ENCODE measurements around the gene PHEX.

The PHEX gene

GRCh38 chrX:22059775-22060174 lies 27.6 kb downstream of the PHEX start:
- no peak overlapping the region for H3K4me3 Mint-ChIP-seq
- no peak for TF ChIP-seq CTCF (IDR thresholded peaks at IDR 0.05)
- peaks cover 18% of the 10 kb centered on the region for H3K4me1 Mint-ChIP-seq
- peaks cover 12% of the 10 kb centered on the region for H3K27me3 Mint-ChIP-seq (ENCODE audit: low read depth, poor library complexity)
- DNase-seq, result no peak
- H3K36me3 Mint-ChIP-seq (ENCODE audit: low read depth), result no peaks in the 10 kb centered on the region
- H3K9me3 Mint-ChIP-seq, result peaks cover 4% of the 10 kb centered on the region
- no peak overlapping the region for H3K27ac Mint-ChIP-seq

- Mint-ChIP-seq H3K27me3 (ENCODE audit: low read depth, poor library complexity) (peaks cover 12% of the 10 kb centered on the region), H3K36me3 (ENCODE audit: low read depth) (no peaks in the 10 kb centered on the region), H3K27ac (no peak overlapping the region), H3K9me3 (peaks cover 4% of the 10 kb centered on the region), H3K4me1 (peaks cover 18% of the 10 kb centered on the region), H3K4me3 (no peak overlapping the region)
- no peak for DNase-seq
- no peak for TF ChIP-seq CTCF (IDR thresholded peaks at IDR 0.05)
Observed at GRCh38 chrX:22060415-22061280, 28.5 kb downstream of the PHEX start.

GRCh38 chrX:22063284-22063683 lies 31.2 kb downstream of the PHEX start:
- peaks cover 18% of the 10 kb centered on the region for H3K4me1 Mint-ChIP-seq
- no peak for TF ChIP-seq CTCF (IDR thresholded peaks at IDR 0.05)
- peaks cover 12% of the 10 kb centered on the region for H3K27me3 Mint-ChIP-seq (ENCODE audit: low read depth, poor library complexity)
- H3K9me3 Mint-ChIP-seq, result peaks cover 4% of the 10 kb centered on the region
- no peaks in the 10 kb centered on the region for H3K36me3 Mint-ChIP-seq (ENCODE audit: low read depth)
- H3K4me3 Mint-ChIP-seq, result no peak overlapping the region
- no peak overlapping the region for H3K27ac Mint-ChIP-seq
- DNase-seq, result peak; percentile 16

GRCh38 chrX:22069586-22069985 lies 37.5 kb downstream of the PHEX start:
- Mint-ChIP-seq H3K27me3 (ENCODE audit: low read depth, poor library complexity) (peaks cover 6% of the 10 kb centered on the region), H3K9me3 (no peaks in the 10 kb centered on the region), H3K4me1 (peaks cover 11% of the 10 kb centered on the region), H3K27ac (peak overlapping the region; percentile 29), H3K4me3 (no peak overlapping the region), H3K36me3 (ENCODE audit: low read depth) (no peaks in the 10 kb centered on the region)
- DNase-seq, result no peak
- no peak for TF ChIP-seq CTCF (IDR thresholded peaks at IDR 0.05)

- H3K4me3 Mint-ChIP-seq, result no peak overlapping the region
- DNase-seq, result no peak
- peaks cover 3% of the 10 kb centered on the region for H3K27me3 Mint-ChIP-seq (ENCODE audit: low read depth, poor library complexity)
- H3K4me1 Mint-ChIP-seq, result no peaks in the 10 kb centered on the region
- TF ChIP-seq CTCF (IDR thresholded peaks at IDR 0.05), result no peak
- no peak overlapping the region for H3K27ac Mint-ChIP-seq
- H3K9me3 Mint-ChIP-seq, result no peaks in the 10 kb centered on the region
- H3K36me3 Mint-ChIP-seq (ENCODE audit: low read depth), result no peaks in the 10 kb centered on the region
Observed at GRCh38 chrX:22073928-22074327, 41.8 kb downstream of the PHEX start.

- Mint-ChIP-seq H3K27me3 (ENCODE audit: low read depth, poor library complexity) (peaks cover 8% of the 10 kb centered on the region), H3K27ac (no peak overlapping the region), H3K36me3 (ENCODE audit: low read depth) (no peaks in the 10 kb centered on the region), H3K4me1 (no peaks in the 10 kb centered on the region), H3K4me3 (no peak overlapping the region), H3K9me3 (no peaks in the 10 kb centered on the region)
- DNase-seq, result no peak
- TF ChIP-seq CTCF (IDR thresholded peaks at IDR 0.05), result no peak
Observed at GRCh38 chrX:22078117-22078516, 46.0 kb downstream of the PHEX start.

Data from nephron progenitor cell (in vitro differentiated cells).